ENCODE measurements around the gene KRCC1. TPM values are rescaled to one million over a fixed set of nuclear protein-coding genes. Genes with fewer than 3 reads are reported as not detected.
"Not testable (repeated sequence)": the region's sequence is repeated elsewhere in the genome, so short reads cannot be mapped to it uniquely, and the experiment has no call there.

KRCC1 gene
- total RNA-seq, 2 donors from 2014 or later = 7.8 to 10.6 TPM

DNA sequence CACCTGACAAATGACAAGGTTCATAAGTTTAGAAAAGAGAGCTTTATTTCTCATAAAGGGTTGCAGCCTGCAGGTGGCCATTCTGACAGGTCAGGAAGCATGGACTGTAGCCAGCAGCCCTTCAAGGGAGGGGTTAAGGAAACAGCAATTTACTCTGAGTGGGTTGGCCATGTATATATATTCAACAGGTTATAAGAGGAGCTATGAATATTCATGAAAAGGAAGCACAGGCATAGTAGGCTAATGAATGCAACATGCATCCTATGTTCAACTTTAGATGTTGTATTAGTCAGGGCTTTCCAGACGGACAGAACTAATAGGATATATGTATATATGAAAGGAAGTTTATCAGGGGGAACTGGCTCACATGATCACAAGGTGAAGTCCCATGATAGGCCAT is 59.8 kb downstream of the KRCC1 start:
- Mint-ChIP-seq H3K27ac (peak overlapping the region; percentile 19), H3K27me3 (no peaks in the 10 kb centered on the region), H3K4me1 (peaks cover 4% of the 10 kb centered on the region), H3K36me3 (ENCODE audit: low read depth) (no peaks in the 10 kb centered on the region), H3K4me3 (no peak overlapping the region)
- ATAC-seq (no peak), DNase-seq (no peak)
- no peaks in the 10 kb centered on the region for H3K9me3 ChIP-seq (ENCODE audit: control insufficient read depth, low read length, poor library complexity, severe bottlenecking)

DNA sequence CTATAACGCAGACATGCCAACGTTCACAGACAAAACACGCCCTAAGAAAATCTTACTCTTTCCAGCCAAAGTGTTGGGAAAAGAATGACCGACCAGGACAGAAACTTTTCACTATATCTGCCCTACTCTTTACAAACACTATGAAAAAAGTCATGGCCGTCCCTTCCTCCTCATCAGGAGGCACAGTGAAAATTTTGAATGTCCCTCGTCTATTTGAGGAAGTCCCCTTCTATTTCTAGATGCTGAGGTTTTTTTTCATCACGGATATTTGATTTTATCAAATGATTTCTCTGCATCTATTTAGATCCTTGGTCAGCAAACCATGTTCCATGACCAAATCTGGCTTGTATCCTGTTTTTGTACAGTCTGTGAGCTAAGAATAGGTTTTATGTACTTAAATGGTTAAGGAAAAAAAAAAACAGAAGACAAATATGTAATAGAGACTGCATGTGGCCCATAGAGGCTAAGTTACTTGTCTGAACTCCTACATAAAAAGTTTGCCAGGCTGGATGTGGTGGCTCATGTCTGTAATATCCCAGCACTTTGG is 61.2 kb downstream of the KRCC1 start:
- not testable (repeated sequence) for DNase-seq; H3K4me3 Mint-ChIP-seq; H3K27me3 Mint-ChIP-seq; ATAC-seq; H3K9me3 ChIP-seq (ENCODE audit: control insufficient read depth, low read length, poor library complexity, severe bottlenecking); H3K4me1 Mint-ChIP-seq; H3K36me3 Mint-ChIP-seq (ENCODE audit: low read depth); H3K27ac Mint-ChIP-seq

DNA sequence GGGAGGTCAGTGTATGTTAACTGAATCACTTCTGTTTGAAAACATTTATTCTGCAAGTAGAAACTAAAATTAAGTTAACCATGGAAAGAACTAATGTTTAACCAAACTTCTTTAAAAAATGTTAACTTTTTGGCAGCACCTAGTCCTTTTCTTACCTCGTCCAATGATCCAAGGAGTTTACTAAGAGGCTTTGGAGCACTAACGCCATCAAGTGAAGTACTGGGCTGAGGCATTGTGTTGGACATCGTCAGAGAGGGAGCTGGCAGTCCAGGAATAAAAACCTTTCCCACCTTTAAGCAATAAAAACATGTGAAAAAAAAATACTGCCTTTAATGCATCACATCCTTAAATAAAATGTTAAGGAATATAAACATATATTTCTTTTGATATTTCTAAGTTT is 63.0 kb downstream of the KRCC1 start:
- not testable (repeated sequence) for H3K27ac Mint-ChIP-seq; DNase-seq; H3K9me3 ChIP-seq (ENCODE audit: control insufficient read depth, low read length, poor library complexity, severe bottlenecking); H3K36me3 Mint-ChIP-seq (ENCODE audit: low read depth); ATAC-seq; H3K27me3 Mint-ChIP-seq; H3K4me3 Mint-ChIP-seq; H3K4me1 Mint-ChIP-seq

DNA sequence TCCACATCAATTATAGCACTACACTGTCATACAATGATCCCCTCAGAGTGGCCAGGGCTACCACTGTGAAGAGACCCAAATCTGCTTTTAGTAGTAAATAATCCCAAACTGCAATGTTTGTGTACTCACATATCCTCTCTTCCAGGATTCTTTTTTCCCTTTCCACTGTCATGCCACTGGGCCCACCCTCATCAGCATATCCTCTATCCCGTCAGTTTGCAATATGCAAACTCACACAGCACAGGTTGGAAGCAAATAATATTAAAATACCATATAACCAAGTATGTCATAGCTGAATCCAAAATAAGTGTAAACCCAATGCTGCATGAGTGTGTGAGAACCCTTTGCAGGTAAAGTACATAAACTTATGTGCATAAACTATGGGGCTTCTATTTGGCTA is 68.1 kb downstream of the KRCC1 start:
- DNase-seq, H3K4me1 Mint-ChIP-seq, ATAC-seq: not testable (repeated sequence)

DNA sequence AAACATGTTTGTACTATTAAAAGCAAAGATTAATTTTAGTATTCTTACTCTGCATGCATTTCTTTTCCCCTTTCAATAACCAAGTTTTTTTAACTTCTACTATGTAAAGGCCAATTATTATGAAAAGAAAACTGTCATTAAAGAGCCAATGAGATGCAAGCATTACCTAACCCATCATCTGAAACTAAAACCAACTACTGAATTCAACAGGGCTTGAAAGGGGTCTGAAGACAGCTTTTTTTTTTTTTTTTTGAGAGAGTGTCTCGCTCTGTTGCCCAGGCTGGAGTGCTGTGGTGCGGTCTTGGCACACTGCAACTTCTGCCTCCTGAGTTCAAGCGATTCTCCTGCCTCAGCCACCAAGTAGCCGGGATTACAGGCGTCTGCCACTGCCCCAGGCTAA is 69.7 kb downstream of the KRCC1 start:
- H3K9me3 ChIP-seq (ENCODE audit: control insufficient read depth, low read length, poor library complexity, severe bottlenecking); DNase-seq; ATAC-seq; H3K4me3 Mint-ChIP-seq; H3K27me3 Mint-ChIP-seq; H3K27ac Mint-ChIP-seq; H3K4me1 Mint-ChIP-seq; H3K36me3 Mint-ChIP-seq (ENCODE audit: low read depth): not testable (repeated sequence)

More for the DNA sequence above, 68.1 kb downstream of the KRCC1 start:
- not testable (repeated sequence) for H3K36me3 Mint-ChIP-seq (ENCODE audit: low read depth); H3K27me3 Mint-ChIP-seq; H3K9me3 ChIP-seq (ENCODE audit: control insufficient read depth, low read length, poor library complexity, severe bottlenecking); H3K4me3 Mint-ChIP-seq; H3K27ac Mint-ChIP-seq

DNA sequence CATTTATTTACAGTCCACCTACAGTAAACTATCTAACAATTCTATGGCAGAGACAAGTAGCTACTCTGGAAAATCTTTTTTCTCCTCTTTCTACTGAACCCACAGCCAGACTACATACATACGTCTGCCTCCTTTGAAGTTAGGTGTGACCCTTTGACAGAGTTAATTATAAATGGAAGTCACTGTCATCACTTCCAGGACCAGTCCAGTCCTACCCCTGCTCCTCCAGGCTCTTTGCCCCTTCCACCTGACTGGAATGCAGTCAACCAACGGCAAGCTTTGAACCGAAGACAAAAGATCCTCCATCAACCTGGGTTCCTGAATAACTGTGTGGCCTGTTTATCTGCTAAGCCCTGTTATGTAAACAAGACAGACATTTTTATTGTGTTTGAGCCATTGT is 74.4 kb downstream of the KRCC1 start:
- not testable (repeated sequence) for H3K9me3 ChIP-seq (ENCODE audit: control insufficient read depth, low read length, poor library complexity, severe bottlenecking); H3K4me3 Mint-ChIP-seq; DNase-seq; H3K27me3 Mint-ChIP-seq; ATAC-seq; H3K27ac Mint-ChIP-seq; H3K4me1 Mint-ChIP-seq; H3K36me3 Mint-ChIP-seq (ENCODE audit: low read depth)

Other genes with a start within 250 kb of the KRCC1 start
- 10 to 100 TPM; 11.0 to 15.9 TPM for gene RGPD2, start 230.0 kb downstream of the KRCC1 start, total RNA-seq
- 10 to 100 TPM in 1 of 2 donors, 1 to 10 TPM in 1; 8.3 to 16.2 TPM for gene RNU2-63P, start 39.2 kb downstream of the KRCC1 start, total RNA-seq
- gene SMYD1, start 12.0 kb upstream of the KRCC1 start, total RNA-seq = not detected
- not detected for gene FABP1, start 72.3 kb upstream of the KRCC1 start, total RNA-seq
- 1 to 10 TPM in 1 of 2 donors, under 1 TPM in 1; 0.99 to 1.6 TPM for gene THNSL2, start 114.6 kb upstream of the KRCC1 start, total RNA-seq